Stimulated activated CD8-positive, alpha-beta memory T cell treated with anti-CD3 and anti-CD28 coated beads, Interleukin-12 subunit alpha, Interleukin-12 subunit beta, amount 100 ng/mL, for 1 hour (primary cell): ENCODE measurements around the gene LGALS12.

Experiments
- DNase-seq: peaks from one replicate; pipeline ENCODE4 v3.0.0-alpha.2; 2020; ENCODE audit warnings: low read depth

LGALS12 gene

DNA sequence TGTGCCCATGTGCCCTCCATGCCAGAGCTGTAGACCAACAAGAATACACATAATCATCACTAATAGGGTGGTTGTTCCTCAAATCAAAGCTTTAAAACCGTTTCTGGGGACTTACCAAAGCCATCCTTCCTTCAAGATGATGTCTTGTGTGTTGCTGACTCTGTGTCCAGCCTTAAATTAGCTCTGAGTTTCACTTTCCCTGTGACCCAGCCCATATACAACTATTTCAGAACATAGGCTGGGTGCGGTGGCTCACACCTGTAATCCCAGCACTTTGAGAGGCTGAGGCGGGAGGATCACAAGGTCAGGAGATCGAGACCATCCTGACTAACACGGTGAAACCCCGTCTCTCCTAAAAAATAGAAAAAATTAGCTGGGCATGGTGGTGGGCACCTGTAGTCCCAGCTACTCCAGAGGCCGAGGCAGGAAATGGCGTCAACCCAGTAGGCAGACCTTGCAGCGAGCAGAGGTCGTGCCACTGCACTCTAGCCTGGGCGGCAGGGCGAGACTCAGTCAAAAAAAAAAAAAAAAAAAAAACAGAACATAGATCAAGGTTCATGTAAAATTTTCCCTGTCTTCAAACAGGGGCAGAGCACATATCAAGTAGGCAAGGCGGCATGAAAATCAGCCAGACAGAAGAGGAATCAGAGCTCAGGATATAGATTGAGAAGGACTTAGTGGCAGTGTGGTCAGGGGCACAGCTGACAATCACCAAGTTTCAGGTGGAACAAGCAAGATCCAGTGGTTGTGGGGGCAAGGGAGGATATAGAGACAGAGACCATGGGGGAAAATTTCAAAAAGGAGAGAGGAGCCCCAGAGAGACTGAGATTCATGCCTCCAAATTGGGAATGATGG lies 57.5 kb downstream of the LGALS12 start, which contains the start of gene PLAAT2:
TSS of gene PLAAT2 (minus strand) at position 179 of the 855 bp plus-strand sequence. CDS start at position 124, 55 bp downstream.
- DNase-seq, result no peak

DNA sequence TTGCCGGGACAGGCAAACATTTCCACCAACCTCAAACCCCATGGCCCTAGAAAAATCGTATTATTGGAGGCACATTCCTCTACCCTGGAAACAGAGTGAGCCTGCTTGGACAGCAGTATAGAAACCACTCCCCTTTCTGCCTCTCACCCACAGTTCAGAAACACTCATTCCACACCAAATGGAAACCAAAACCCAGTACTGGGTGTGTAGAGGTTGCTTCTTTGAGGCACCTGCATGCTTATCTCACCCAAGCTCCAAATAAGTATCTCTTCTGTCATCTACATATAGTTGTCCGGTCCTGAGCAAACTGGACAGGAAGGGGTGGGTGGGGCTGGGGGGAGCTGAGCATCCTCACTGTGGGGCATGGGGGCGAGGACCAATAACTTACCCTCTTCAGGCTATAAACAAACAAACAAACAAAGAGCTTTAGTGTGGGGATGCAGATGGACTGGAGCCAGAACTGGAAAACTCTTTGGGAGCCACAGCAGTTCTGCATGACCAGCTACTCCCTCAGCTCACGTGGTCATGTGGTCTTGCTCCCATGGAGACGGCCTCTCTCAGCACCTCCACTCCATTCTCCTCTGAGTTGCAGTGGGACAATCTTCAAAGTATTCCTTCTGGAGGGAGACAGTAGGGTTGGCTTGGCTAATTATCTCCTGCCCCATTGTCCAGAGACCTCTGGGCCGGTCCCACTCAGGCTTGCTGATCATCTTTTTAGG lies 58.3 kb downstream of the LGALS12 start:
- no peak for DNase-seq

DNA sequence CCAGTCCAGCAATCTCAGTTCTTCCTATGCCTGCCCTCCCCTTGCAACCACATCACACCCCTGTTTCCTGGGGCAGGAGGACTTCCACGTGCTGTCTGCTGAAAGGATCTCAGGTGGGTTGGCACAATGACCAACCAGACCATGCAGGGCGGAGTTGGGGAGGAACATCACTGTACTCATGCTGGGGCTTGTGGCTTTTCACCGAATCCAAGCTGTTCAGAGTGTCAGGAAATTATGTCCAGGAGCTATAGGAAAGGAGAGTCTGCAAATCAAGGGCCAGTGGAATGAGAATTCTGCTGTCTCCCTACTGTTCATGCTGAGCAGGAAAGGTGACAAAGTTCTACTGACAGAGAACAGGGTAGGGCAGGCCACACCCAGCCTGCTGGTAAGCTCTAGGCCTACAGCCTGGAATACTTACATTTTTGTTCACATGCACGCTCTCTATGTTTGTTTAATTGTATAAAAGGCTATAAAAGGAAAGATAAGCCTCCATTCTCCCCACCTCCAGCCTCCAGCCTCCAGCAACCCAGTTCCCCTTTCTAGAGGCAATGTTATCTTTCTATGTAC lies 59.0 kb downstream of the LGALS12 start:
- DNase-seq, result no peak
